Germinal center (tissue), 1 donor: ENCODE results near the gene DDR2.
"Not testable (repeated sequence)": the region's sequence is repeated elsewhere in the genome, so short reads cannot be mapped to it uniquely, and the experiment has no call there.

Experiments used
- DNase-seq: peaks from one replicate; pipeline ENCODE4 v3.0.0; 2012; ENCODE audit warnings: mixed read lengths, low spot score

Gene DDR2

GRCh38 chr1:162632217-162632666, at the start of gene DDR2:
DDR2 (plus strand) TSS chr1:162632464; CDS start chr1:162719064, 86,600 bp downstream.
- no peak for DNase-seq

GRCh38 chr1:162582901-162583300, 49.4 kb upstream of the DDR2 start:
- DNase-seq = not testable (repeated sequence)

GRCh38 chr1:162585101-162585500, 47.2 kb upstream of the DDR2 start:
- not testable (repeated sequence) for DNase-seq

GRCh38 chr1:162587347-162587746, 44.9 kb upstream of the DDR2 start:
- DNase-seq = no peak

- no peak for DNase-seq
Observed at GRCh38 chr1:162587761-162588260, 44.5 kb upstream of the DDR2 start.

GRCh38 chr1:162590101-162590500, 42.2 kb upstream of the DDR2 start:
- no peak for DNase-seq

- DNase-seq = no peak
Observed at GRCh38 chr1:162590686-162591085, 41.6 kb upstream of the DDR2 start.

- no peak for DNase-seq
Observed at GRCh38 chr1:162596514-162597170, 35.6 kb upstream of the DDR2 start.

- no peak for DNase-seq
Observed at GRCh38 chr1:162599451-162599850, 32.8 kb upstream of the DDR2 start.

GRCh38 chr1:162603117-162603516, 29.1 kb upstream of the DDR2 start:
- DNase-seq = not testable (repeated sequence)

GRCh38 chr1:162605225-162605927, 26.9 kb upstream of the DDR2 start:
- DNase-seq = no peak

DNA sequence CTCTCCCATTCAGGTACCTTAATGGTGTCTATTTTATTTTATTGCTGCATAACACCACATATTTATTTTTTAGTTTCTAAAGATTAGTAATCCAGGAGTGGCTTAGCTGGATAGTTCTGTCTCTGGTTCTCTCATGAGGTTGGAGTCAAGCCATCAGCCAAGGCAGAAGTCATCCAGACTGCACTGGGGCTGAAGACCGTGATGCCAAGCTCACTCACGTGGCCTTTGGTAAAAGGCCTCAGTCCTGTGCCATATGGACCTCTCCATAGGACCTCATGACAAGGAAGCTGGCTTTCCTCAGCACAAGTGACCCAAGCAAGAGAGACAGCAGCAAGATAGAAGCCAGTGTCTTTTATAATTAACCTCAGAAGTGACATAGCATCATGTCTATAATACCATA, 23.0 kb upstream of the DDR2 start:
- DNase-seq = no peak

DNA sequence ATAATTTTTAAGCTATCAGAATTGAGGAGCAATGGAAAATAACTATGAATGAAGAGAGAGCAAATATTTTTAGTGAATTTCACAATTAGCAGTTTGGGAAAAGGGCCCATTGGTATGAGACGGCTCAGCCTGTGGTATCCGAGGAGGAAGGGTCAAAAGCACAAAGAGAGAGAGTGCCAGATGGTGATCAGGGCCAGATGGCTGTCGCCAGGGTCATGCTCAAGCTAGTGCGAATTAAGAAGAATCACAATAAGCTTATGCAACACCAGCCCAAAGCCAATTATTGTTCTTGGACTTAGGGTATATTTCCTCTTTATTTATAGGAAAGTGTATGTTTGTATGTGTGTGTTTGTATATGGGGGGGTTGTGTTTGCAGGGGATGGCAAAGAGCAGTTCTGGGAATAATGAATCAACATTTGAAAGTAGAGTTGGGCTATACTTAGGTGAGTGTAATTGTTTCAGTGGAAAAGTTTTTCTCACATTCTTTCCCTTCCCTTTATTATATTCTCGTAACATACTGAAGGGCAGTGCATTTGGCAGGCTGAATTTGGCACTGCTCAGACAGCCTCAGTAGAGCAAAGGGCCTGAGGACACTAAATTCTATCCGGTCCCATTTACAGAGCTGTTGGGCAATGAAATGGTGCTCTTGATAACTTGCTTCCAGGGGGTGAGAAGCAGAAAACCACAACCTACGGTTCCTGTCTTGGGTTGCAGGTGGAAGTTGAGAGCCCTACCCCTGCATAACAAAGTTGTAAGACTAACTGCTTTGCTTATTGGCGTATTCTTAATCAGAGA, 19.5 kb upstream of the DDR2 start:
- no peak for DNase-seq

- no peak for DNase-seq
Observed at GRCh38 chr1:162616848-162617247, 15.4 kb upstream of the DDR2 start.

GRCh38 chr1:162617513-162617912, 14.8 kb upstream of the DDR2 start:
- DNase-seq = no peak

DNA sequence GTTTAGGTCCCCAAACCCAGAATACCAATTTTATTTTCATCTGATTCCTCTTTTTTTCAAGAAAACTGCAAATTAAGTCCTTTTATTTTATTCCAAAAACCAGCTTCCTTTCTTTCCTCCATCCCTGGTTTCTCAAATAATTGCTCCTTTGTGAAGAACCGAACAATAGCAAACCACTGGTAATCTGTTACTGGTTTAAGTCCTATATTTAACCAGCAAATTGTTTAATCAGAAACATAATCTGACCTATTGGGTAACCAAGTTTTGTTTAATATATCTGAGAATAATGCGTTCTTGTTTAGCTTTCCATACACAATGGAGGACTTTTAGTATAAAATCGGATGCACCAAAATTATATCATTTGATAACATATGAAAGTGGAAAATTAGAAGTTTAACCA, 13.2 kb upstream of the DDR2 start:
- DNase-seq = no peak

- DNase-seq = no peak
Observed at GRCh38 chr1:162621256-162621655, 11.0 kb upstream of the DDR2 start.

GRCh38 chr1:162625679-162626078, 6.6 kb upstream of the DDR2 start:
- DNase-seq = no peak

DNA sequence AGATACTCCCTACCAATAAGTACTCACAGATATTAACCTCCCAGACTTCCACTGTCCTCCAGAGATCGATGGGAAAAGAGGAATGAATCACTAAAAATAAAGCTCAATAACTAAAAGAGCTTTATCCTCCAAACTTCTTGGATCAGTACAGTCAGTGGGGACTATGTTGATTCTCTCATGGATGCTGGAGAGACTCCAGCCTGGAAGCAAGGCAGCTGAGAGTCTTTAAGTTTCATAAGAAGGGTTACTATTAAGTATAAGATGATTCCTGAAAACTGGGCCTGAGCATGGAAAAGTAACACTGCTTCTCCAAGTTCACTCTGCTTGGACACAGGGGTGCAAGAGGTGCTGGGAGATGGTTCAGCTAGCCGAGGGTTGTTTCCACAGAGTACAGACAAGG, 6.2 kb upstream of the DDR2 start:
- DNase-seq = no peak

GRCh38 chr1:162626761-162627160, 5.5 kb upstream of the DDR2 start:
- DNase-seq = no peak

GRCh38 chr1:162627662-162628296, 4.5 kb upstream of the DDR2 start:
- no peak for DNase-seq

DNA sequence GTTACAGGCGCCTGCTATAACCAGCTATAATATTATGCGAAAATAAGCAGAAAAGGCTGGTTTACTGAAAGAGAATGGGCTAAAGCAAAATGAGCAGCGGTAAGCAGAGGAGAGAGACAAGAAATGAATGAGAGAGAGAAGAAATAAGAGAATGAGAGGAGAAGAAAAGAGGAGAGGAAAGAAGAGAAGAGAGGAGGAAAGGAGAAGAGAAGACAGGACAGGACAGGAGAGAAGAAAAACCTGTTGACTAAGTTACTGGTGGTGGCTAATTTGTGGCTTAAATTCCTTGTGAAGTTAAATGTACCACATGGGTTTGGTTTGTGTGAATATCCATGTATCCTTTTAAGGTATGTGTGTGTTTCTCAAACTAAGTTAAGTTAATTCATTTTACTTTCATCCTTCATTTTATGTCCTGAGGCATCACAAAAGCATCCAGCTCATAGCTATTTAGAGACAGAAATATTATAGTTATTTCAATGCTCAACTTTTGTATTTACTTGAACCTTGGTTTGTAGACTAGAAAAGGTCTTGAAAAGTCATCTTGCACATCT, 3.1 kb upstream of the DDR2 start:
- DNase-seq = no peak
